ENCODE results near the gene PDE11A. TPM values are rescaled to one million over a fixed set of nuclear protein-coding genes. Genes with fewer than 3 reads are reported as not detected.

PDE11A gene
- polyA plus RNA-seq, 1 experiment = 0.53 TPM

DNA sequence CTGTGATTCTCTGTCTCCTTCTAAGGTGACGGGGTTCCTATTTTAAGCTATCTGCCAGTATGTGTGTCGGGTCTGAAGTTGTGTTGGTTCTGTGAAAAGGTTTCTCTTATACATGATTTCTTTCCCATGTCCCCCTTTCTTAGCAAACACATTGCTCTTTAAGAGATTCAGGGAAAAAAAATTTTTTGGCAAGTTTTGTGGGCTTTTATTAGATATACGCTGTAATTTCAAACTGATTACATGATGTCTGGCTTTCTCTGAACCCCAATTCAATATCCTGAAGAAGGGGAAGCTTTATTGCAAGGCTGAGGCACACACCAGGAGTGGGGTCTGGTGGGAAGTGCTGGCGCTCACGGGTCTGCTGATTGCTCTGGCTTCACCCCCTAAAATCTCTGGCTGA, 469.4 kb downstream of the PDE11A start:
- DNase-seq (ENCODE audit: low read depth) = no peak
- ChIA-PET POLR2A (no interaction called here), CTCF (interaction anchor here (1.8 kb wide), 1 partner anchor 268 kb away, joined by 6 read pairs; no protein-coding TSS in a partner anchor)

DNA sequence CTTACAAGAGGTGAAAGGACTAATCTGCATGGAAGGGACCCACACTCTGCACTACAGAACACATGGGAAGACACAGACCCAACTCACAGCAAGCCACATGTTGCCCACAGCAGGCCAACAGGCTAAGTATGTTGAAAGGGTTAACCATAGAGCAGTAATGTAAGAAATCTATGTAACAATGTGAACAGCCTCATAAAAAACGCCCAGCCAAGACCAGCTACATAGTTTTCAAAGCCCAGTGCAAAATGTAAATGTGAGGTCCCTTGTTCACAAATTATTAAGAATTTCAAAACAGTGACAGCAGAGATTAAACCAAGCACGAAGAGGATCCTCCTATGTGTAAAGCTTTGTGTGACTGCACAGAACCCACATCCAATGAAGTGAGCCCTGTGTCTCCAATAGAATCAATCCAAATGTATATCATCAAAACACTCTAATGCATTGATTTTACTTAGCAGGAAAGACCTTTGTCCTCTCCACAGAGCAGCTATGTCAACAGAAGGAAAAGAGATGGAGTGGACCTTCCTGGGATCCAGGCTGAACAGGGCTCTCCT, 469.9 kb downstream of the PDE11A start:
- DNase-seq (ENCODE audit: low read depth) = no peak
- CTCF ChIA-PET = interaction anchor here (1.8 kb wide), 1 partner anchor 267 kb away, joined by 6 read pairs; no protein-coding TSS in a partner anchor
- no peak for TF ChIP-seq CTCF (IDR thresholded peaks at IDR 0.05; ENCODE audit: insufficient read depth, low read depth, low read length)
- H3K4me3 ChIP-seq (ENCODE audit: low read depth, low read length) = no peak overlapping the region
- POLR2A ChIA-PET = no interaction called here
- H3K36me3 ChIP-seq (ENCODE audit: control insufficient read depth, insufficient read depth, low read length) = no peaks in the 10 kb centered on the region
- H3K27me3 ChIP-seq (ENCODE audit: control insufficient read depth, insufficient read depth, low read length) = peaks cover 7% of the 10 kb centered on the region

More for the DNA sequence above, 469.4 kb downstream of the PDE11A start:
- H3K36me3 ChIP-seq (ENCODE audit: control insufficient read depth, insufficient read depth, low read length) = no peaks in the 10 kb centered on the region
- peaks cover 7% of the 10 kb centered on the region for H3K27me3 ChIP-seq (ENCODE audit: control insufficient read depth, insufficient read depth, low read length)
- TF ChIP-seq CTCF (IDR thresholded peaks at IDR 0.05; ENCODE audit: insufficient read depth, low read depth, low read length) = no peak
- H3K4me3 ChIP-seq (ENCODE audit: low read depth, low read length) = no peak overlapping the region

- Histone ChIP-seq H3K4me3 (ENCODE audit: low read depth, low read length) (no peak overlapping the region), H3K27me3 (ENCODE audit: control insufficient read depth, insufficient read depth, low read length) (peaks cover 8% of the 10 kb centered on the region), H3K36me3 (ENCODE audit: control insufficient read depth, insufficient read depth, low read length) (no peaks in the 10 kb centered on the region)
- ChIA-PET POLR2A (no interaction called here), CTCF (interaction anchor here (0.7 kb wide), 1 partner anchor 123 kb away, joined by 3 read pairs; no protein-coding TSS in a partner anchor)
- TF ChIP-seq CTCF (IDR thresholded peaks at IDR 0.05; ENCODE audit: insufficient read depth, low read depth, low read length) = no peak
- no peak for DNase-seq (ENCODE audit: low read depth)
Measured at GRCh38 chr2:177600917-177601316, 471.7 kb downstream of the PDE11A start.

DNA sequence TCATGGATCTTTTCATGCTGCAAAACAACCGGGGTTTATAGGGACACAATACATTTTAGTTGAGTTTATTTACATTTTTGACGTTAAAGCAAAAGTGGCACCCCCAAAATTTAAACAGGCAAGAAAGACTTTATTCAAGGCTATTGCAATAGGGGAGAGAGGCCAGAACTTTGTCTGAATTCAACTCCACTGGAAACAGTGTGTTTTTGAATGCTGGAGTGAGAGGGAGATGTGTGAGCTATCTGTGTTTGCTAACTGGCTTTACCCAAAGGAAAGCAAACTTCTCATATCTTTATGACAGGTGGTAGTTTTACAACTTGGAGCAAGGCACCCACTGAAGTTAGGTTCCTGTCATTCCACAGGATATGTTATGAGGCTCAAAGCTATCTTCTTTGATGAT, 472.6 kb downstream of the PDE11A start:
- TF ChIP-seq CTCF (IDR thresholded peaks at IDR 0.05; ENCODE audit: insufficient read depth, low read depth, low read length) = no peak
- Histone ChIP-seq H3K27me3 (ENCODE audit: control insufficient read depth, insufficient read depth, low read length) (peaks cover 8% of the 10 kb centered on the region), H3K36me3 (ENCODE audit: control insufficient read depth, insufficient read depth, low read length) (no peaks in the 10 kb centered on the region), H3K4me3 (ENCODE audit: low read depth, low read length) (no peak overlapping the region)
- ChIA-PET POLR2A (no interaction called here), CTCF (no interaction called here)
- no peak for DNase-seq (ENCODE audit: low read depth)

DNA sequence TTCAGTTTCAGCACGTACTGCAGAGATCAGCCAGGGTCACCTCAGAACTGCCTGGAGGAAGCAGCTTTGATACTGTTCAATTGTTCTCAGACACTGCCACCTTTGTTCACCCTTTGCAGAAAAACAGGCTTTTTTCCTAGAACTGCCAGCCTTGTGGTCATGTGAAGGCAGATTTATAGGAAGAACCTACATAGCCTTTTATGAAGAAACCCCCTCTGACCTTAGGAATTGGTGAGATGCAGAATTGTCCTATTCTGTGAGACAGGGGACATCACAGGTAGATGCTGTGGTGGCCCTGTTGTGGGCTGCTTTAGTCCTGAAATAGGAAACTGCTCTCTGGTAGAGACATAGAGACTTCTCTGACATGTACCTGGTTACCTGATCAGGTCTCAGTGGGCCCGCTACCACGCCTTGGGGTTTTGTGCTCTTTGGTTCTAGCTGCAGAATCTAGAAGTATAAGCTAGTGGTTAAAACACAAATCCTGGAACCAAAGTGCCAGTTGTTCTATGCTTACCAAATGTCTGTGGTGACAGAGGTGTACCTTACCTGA, 473.4 kb downstream of the PDE11A start:
- no peaks in the 10 kb centered on the region for H3K36me3 ChIP-seq (ENCODE audit: control insufficient read depth, insufficient read depth, low read length)
- no peak overlapping the region for H3K4me3 ChIP-seq (ENCODE audit: low read depth, low read length)
- H3K27me3 ChIP-seq (ENCODE audit: control insufficient read depth, insufficient read depth, low read length) = peaks cover 8% of the 10 kb centered on the region
- no peak for TF ChIP-seq CTCF (IDR thresholded peaks at IDR 0.05; ENCODE audit: insufficient read depth, low read depth, low read length)
- POLR2A ChIA-PET = no interaction called here
- CTCF ChIA-PET = no interaction called here
- no peak for DNase-seq (ENCODE audit: low read depth)

All from BJ (cell line).